Hepatocyte (in vitro differentiated cells): ENCODE data around the gene SEPTIN8. TPM values are rescaled to one million over a fixed set of nuclear protein-coding genes. Genes with fewer than 3 reads are reported as not detected.

Experiments used
- DNase-seq: peaks from one replicate; pipeline ENCODE4 v3.0.0-alpha.2; 2016; ENCODE audit warnings: low spot score
- H2AFZ ChIP-seq: fragments of 200-600 bp; sonication (generic); 2 replicates; pipeline ENCODE4 v1.6.0; 2016; ENCODE audit warnings: antibody characterized with exemption, mild to moderate bottlenecking
- H3K27ac ChIP-seq: fragments of 200-600 bp; sonication (generic); 2 replicates; pipeline ENCODE4 v1.5.1; 2016; ENCODE audit warnings: mild to moderate bottlenecking
- H3K27me3 ChIP-seq: fragments of 200-600 bp; sonication (generic); 2 replicates; pipeline ENCODE4 v1.6.1; 2016
- H3K36me3 ChIP-seq: fragments of 200-600 bp; sonication (generic); replicated peaks from 2 replicates; pipeline ENCODE4 v1.5.1; 2016; ENCODE audit warnings: low read depth; ENCODE audit not compliant: insufficient read depth
- H3K4me1 ChIP-seq: fragments of 200-600 bp; sonication (generic); 2 replicates; pipeline ENCODE4 v1.5.1; 2016; ENCODE audit warnings: mild to moderate bottlenecking, moderate library complexity; ENCODE audit not compliant: insufficient read depth
- H3K4me2 ChIP-seq: fragments of 200-600 bp; sonication (generic); 2 replicates; pipeline ENCODE4 v1.6.0; 2016
- H3K4me3 ChIP-seq: fragments of 200-600 bp; sonication (generic); 2 replicates; pipeline ENCODE4 v1.5.1; 2016; ENCODE audit warnings: mild to moderate bottlenecking
- H3K79me2 ChIP-seq: fragments of 200-600 bp; sonication (generic); 2 replicates; pipeline ENCODE4 v1.6.0; 2017; ENCODE audit warnings: mild to moderate bottlenecking
- H3K9me2 ChIP-seq: fragments of 200-600 bp; sonication (generic); replicated peaks from 2 replicates; pipeline ENCODE4 v1.6.0; 2017; ENCODE audit warnings: mild to moderate bottlenecking; ENCODE audit not compliant: insufficient read depth
- H3K9me3 ChIP-seq: fragments of 200-600 bp; sonication (generic); 2 replicates; pipeline ENCODE4 v1.5.1; 2016; ENCODE audit warnings: low read depth, mild to moderate bottlenecking
- H4K20me1 ChIP-seq: fragments of 200-600 bp; sonication (generic); 2 replicates; pipeline ENCODE4 v1.6.0; 2016; ENCODE audit warnings: mild to moderate bottlenecking; ENCODE audit not compliant: insufficient read depth, poor library complexity, severe bottlenecking
- CTCF ChIP-seq: fragments of 200-600 bp; sonication (generic); IDR thresholded peaks from 2 replicates; pipeline ENCODE4 v1.5.1; 2016; ENCODE audit warnings: antibody characterized with exemption, mild to moderate bottlenecking; ENCODE audit not compliant: poor library complexity
- EZH2 ChIP-seq: fragments of 200-600 bp; sonication (generic); IDR thresholded peaks from 2 replicates; pipeline ENCODE4 v1.6.1; 2016; ENCODE audit warnings: antibody characterized with exemption, mild to moderate bottlenecking, borderline replicate concordance
- EZH2phosphoT487 ChIP-seq: fragments of 200-600 bp; sonication (generic); IDR thresholded peaks from one replicate; pipeline ENCODE4 v1.6.1; 2018; ENCODE audit warnings: antibody characterized with exemption, mild to moderate bottlenecking, low read depth, moderate library complexity; ENCODE audit not compliant: unreplicated experiment, severe bottlenecking
- WGBS: methylation state at CpG from one replicate; pipeline ENCODE4 v1.1.6; 2016; ENCODE audit warnings: low lambda C conversion rate; ENCODE audit errors: missing lambda C conversion rate; 5-methylcytosine and 5-hydroxymethylcytosine counted together
- polyA plus RNA-seq: library from polyadenylated mRNA; unstranded; fragments of >200 nt; fragmentation: Nextera tagmentation; extraction: Ambion mirVana; gene quantifications from 2 replicates; pipeline ENCODE4 v1.2.1, GENCODE V29; 2016
- total RNA-seq: library from RNA; depleted of rRNA; stranded (reverse); fragments of >200 nt; gene quantifications from 2 replicates; pipeline ENCODE4 v1.2.3, GENCODE V29; 2014

The SEPTIN8 gene
- total and polyA plus RNA-seq, 2 experiments from 2014 or later, result 18.7 to 41.9 TPM

GRCh38 chr5:132718544-132719312 is 58.3 kb downstream of the SEPTIN8 start:
- no peak for DNase-seq
- Histone ChIP-seq H3K79me2 (no peaks in the 10 kb centered on the region), H3K27me3 (no peaks in the 10 kb centered on the region), H2AFZ (no peak overlapping the region), H3K4me1 (no peaks in the 10 kb centered on the region), H3K4me2 (no peak overlapping the region), H4K20me1 (no peaks in the 10 kb centered on the region), H3K9me2 (no peaks in the 10 kb centered on the region), H3K27ac (no peak overlapping the region), H3K9me3 (no peaks in the 10 kb centered on the region), H3K4me3 (no peak overlapping the region), H3K36me3 (no peaks in the 10 kb centered on the region)
- TF ChIP-seq CTCF (no peak), EZH2phosphoT487 (no peak), EZH2 (no peak)
- 96% methylated on average over 5 of the region's 5 CpGs for WGBS

- 83% methylated on average over 11 of the region's 11 CpGs for WGBS
- Histone ChIP-seq H3K4me2 (no peak overlapping the region), H3K4me3 (no peak overlapping the region), H3K27ac (no peak overlapping the region), H3K79me2 (no peaks in the 10 kb centered on the region), H3K9me2 (no peaks in the 10 kb centered on the region), H4K20me1 (no peaks in the 10 kb centered on the region), H3K9me3 (no peaks in the 10 kb centered on the region), H3K36me3 (no peaks in the 10 kb centered on the region), H3K4me1 (no peaks in the 10 kb centered on the region), H2AFZ (no peak overlapping the region), H3K27me3 (no peaks in the 10 kb centered on the region)
- no peak for DNase-seq
- no peak for TF ChIP-seq EZH2phosphoT487
- peak; percentile 51 for TF ChIP-seq CTCF
- no peak for TF ChIP-seq EZH2
Measured at GRCh38 chr5:132714456-132715307, 62.4 kb downstream of the SEPTIN8 start.

GRCh38 chr5:132708645-132709044 is 68.4 kb downstream of the SEPTIN8 start:
- no peaks in the 10 kb centered on the region for H3K4me1 ChIP-seq
- H4K20me1 ChIP-seq, result no peaks in the 10 kb centered on the region
- H3K27me3 ChIP-seq, result no peaks in the 10 kb centered on the region
- H2AFZ ChIP-seq, result no peak overlapping the region
- H3K4me2 ChIP-seq, result no peak overlapping the region
- no peaks in the 10 kb centered on the region for H3K36me3 ChIP-seq
- no peaks in the 10 kb centered on the region for H3K79me2 ChIP-seq
- H3K4me3 ChIP-seq, result no peak overlapping the region
- no peak for TF ChIP-seq EZH2
- TF ChIP-seq EZH2phosphoT487, result no peak
- no peak for TF ChIP-seq CTCF
- H3K9me2 ChIP-seq, result no peaks in the 10 kb centered on the region
- H3K9me3 ChIP-seq, result no peaks in the 10 kb centered on the region
- DNase-seq, result no peak
- no peak overlapping the region for H3K27ac ChIP-seq
